HCT116 (cell line): ENCODE data around the gene ZNF333. TPM values are rescaled to one million over a fixed set of nuclear protein-coding genes. Genes with fewer than 3 reads are reported as not detected.

Experiments used
- ATAC-seq: fragments of 200-7000 bp; cut with Tn5 transposase; 2 replicates; pipeline ENCODE4 v1.9.1; 2020; ENCODE audit warnings: mild to moderate bottlenecking, moderate library complexity
- BruUV-seq: library from RNA; stranded (reverse); fragments of 400-500 nt; replicated peaks from 2 replicates; lab custom pipeline; 2021; lab: Mats Ljungman, UMichigan
- CTCF ChIA-PET: fragments of 300-600 bp; sonication (Branson Sonifier 250); formaldehyde crosslinking; loops from one replicate; lab custom pipeline; 2021; ENCODE audit warnings: antibody characterized with exemption; lab: Charles Lee
- POLR2A ChIA-PET: fragments of 300-600, 350-600 bp; sonication (Branson Sonifier 250); formaldehyde crosslinking; loops from one replicate; lab custom pipeline; 2021; ENCODE audit warnings: antibody characterized with exemption; lab: Charles Lee
- RAD21 ChIA-PET, 2 experiments: fragments of 300-600 bp; sonication (Branson Sonifier 250); formaldehyde crosslinking; loops; one replicate each; lab custom pipeline; 2023; ENCODE audit warnings: low total read pairs in 2 of 2; ENCODE audit not compliant: uncharacterized antibody in 2 of 2, unreplicated experiment in 2 of 2, low non-redundant PET in 1 of 2; lab: Charles Lee
- DNase-seq: peaks from one replicate; pipeline ENCODE4 v3.0.0-alpha.2; 2010; ENCODE audit warnings: low read depth, low spot score
- H2AFZ ChIP-seq: fragments of 200-600 bp; shearing (Covaris generic), sonication (generic); 2 replicates; pipeline ENCODE4 v1.6.1; 2017; ENCODE audit warnings: low read depth, mixed run types, mixed read lengths, antibody characterized with exemption, low read length; ENCODE audit not compliant: poor library complexity, severe bottlenecking
- H3K27ac ChIP-seq: 2 replicates; pipeline ENCODE4 v1.5.1; 2012; ENCODE audit warnings: low read depth, low read length
- H3K27me3 ChIP-seq: fragments of 200-600 bp; sonication (generic); 2 replicates; pipeline ENCODE4 v1.6.1; 2016; ENCODE audit warnings: mixed run types, low read length, mixed read lengths; ENCODE audit not compliant: insufficient read depth
- H3K36me3 ChIP-seq, 2 experiments: fragments of 200-500 bp in 1 of 2; fragments of 200-600 bp in 1 of 2; sonication (Bioruptor generic) in 1 of 2; sonication (generic) in 1 of 2; 2 replicates each; pipeline versions ENCODE4 v1.5.1 to v1.6.1; 2014 to 2016; ENCODE audit warnings: low read length in 2 of 2, inconsistent platforms in 1 of 2, mixed read lengths in 1 of 2, mixed run types in 1 of 2; ENCODE audit not compliant: insufficient read depth in 2 of 2, control insufficient read depth in 1 of 2
- H3K4me1 ChIP-seq, 2 experiments: fragments of 200-600 bp in 1 of 2; sonication (generic) in 1 of 2; 2 replicates each; pipeline versions ENCODE4 v1.5.1 to v1.6.1; 2012 to 2017; ENCODE audit warnings: low read length in 2 of 2, inconsistent platforms in 1 of 2, mild to moderate bottlenecking in 1 of 2, mixed read lengths in 1 of 2, mixed run types in 1 of 2, moderate library complexity in 1 of 2; ENCODE audit not compliant: insufficient read depth in 2 of 2, control insufficient read depth in 1 of 2
- H3K4me2 ChIP-seq: fragments of 200-600 bp; sonication (generic); 2 replicates; pipeline ENCODE4 v1.6.1; 2017; ENCODE audit warnings: mixed run types, low read length, mixed read lengths
- H3K4me3 ChIP-seq, 2 experiments: fragments of 200-600 bp in 1 of 2; sonication (generic) in 1 of 2; replicated peaks in 1 of 2; 2 replicates each; pipeline ENCODE4 v1.5.1; 2011 to 2016; ENCODE audit warnings: low read length in 2 of 2, control low read depth in 1 of 2, low read depth in 1 of 2, mild to moderate bottlenecking in 1 of 2, mixed read lengths in 1 of 2, mixed run types in 1 of 2
- H3K79me2 ChIP-seq: fragments of 200-600 bp; sonication (generic); 2 replicates; pipeline ENCODE4 v1.6.1; 2017; ENCODE audit warnings: mild to moderate bottlenecking, mixed run types, low read length, moderate library complexity, mixed read lengths; ENCODE audit not compliant: insufficient read depth
- H3K9ac ChIP-seq: fragments of 200-600 bp; sonication (generic); 2 replicates; pipeline ENCODE4 v1.6.1; 2016; ENCODE audit warnings: low read length, mixed read lengths
- H3K9me2 ChIP-seq: fragments of 200-600 bp; sonication (generic), shearing (Covaris generic); 2 replicates; pipeline ENCODE4 v1.6.1; 2017; ENCODE audit warnings: mixed run types, mild to moderate bottlenecking, moderate library complexity; ENCODE audit not compliant: insufficient read depth
- H3K9me3 ChIP-seq, 2 experiments: fragments of 200-500 bp in 1 of 2; fragments of 200-600 bp in 1 of 2; sonication (Bioruptor generic) in 1 of 2; sonication (generic) in 1 of 2; 2 replicates each; pipeline ENCODE4 v1.6.1; 2014 to 2017; ENCODE audit warnings: low read length in 2 of 2, mixed read lengths in 2 of 2, inconsistent platforms in 1 of 2, low read depth in 1 of 2, mild to moderate bottlenecking in 1 of 2, mixed run types in 1 of 2, moderate library complexity in 1 of 2; ENCODE audit not compliant: control insufficient read depth in 1 of 2, insufficient read depth in 1 of 2
- H4K20me1 ChIP-seq: fragments of 200-600 bp; sonication (generic), shearing (Covaris generic); 2 replicates; pipeline ENCODE4 v1.6.1; 2017; ENCODE audit warnings: mixed run types, mild to moderate bottlenecking, moderate library complexity; ENCODE audit not compliant: insufficient read depth
- CEBPB ChIP-seq: IDR thresholded peaks from 2 replicates; pipeline ENCODE4 v1.6.1; 2012; ENCODE audit warnings: low read depth
- ELF1 ChIP-seq: IDR thresholded peaks from 2 replicates; pipeline ENCODE4 v1.6.1; 2012; ENCODE audit warnings: low read depth, borderline replicate concordance
- TCF7L2 ChIP-seq: IDR thresholded peaks from 2 replicates; pipeline ENCODE4 v1.7.0; 2011; ENCODE audit warnings: borderline replicate concordance, inconsistent platforms; ENCODE audit not compliant: insufficient read depth, insufficient read length; ENCODE audit errors: extremely low read depth
- ZNF274 ChIP-seq: fragments of 200-500 bp; sonication (Bioruptor generic); IDR thresholded peaks from 2 replicates; pipeline ENCODE4 v1.6.1; 2014; ENCODE audit warnings: mild to moderate bottlenecking, low read depth, low read length, inconsistent platforms
- intact Hi-C: fragments of 100-400 bp; cut with micrococcal nuclease; formaldehyde crosslinking; loops from 2 replicates; pipeline ENCODE4 v1.10.0; 2022
- total RNA-seq: library from RNA; stranded (reverse); gene quantifications from one replicate; pipeline ENCODE4 v1.2.1, GENCODE V29; 2021; ENCODE audit not compliant: unreplicated experiment
- TF ChIP-seq, protein P1 (sequence below), 3 experiments: fragments of 200-600 bp in 1 of 3; sonication (generic) in 1 of 3; IDR thresholded peaks in 2 of 3; conservative IDR thresholded peaks in 1 of 3; 2 replicates each; pipeline ENCODE4 v1.5.1; 2012 to 2017; ENCODE audit warnings: low read depth in 2 of 3, low read length in 2 of 3, antibody characterized with exemption in 1 of 3, borderline replicate concordance in 1 of 3, control low read depth in 1 of 3, mild to moderate bottlenecking in 1 of 3, mixed read lengths in 1 of 3, mixed run types in 1 of 3, moderate library complexity in 1 of 3; ENCODE audit not compliant: insufficient read depth in 1 of 3

The ZNF333 gene
- total RNA-seq, 1 experiment from 2014 or later, result 9.2 TPM

DNA sequence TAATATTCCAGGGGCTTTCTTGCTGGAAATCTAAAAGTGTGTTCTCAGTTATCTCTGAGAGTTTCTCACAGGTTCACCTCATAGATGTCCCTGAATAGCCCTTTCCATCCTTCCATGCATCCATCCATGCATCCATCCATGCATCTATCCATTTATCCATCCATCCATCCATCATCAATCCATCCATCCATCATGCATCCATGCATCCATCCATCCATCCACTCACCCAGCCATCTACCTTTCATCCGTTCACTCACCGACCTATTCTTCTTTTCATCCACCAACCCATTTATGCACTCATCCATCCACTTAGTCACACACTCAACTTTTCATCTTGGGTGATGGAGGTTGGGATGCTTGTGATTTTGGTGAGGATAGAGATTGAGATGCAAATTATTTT is 7.8 kb upstream of the ZNF333 start:
- no peak for ATAC-seq
- CTCF ChIA-PET, result no interaction called here
- no peak overlapping the region for H3K4me2 ChIP-seq
- H3K36me3 ChIP-seq, result no peaks in the 10 kb centered on the region
- no peaks in the 10 kb centered on the region for H3K9me3 ChIP-seq
- H3K4me3 ChIP-seq, result no peak overlapping the region
- TF ChIP-seq ELF1 (no peak), TCF7L2 (no peak)
- TF ChIP-seq, all 23 proteins: peak for 0
- no peaks in the 10 kb centered on the region for H4K20me1 ChIP-seq
- no peak for DNase-seq
- no TSS peak for BruUV-seq
- H2AFZ ChIP-seq, result no peak overlapping the region
- ChIA-PET RAD21 (no interaction called here), POLR2A (no interaction called here)
- H3K4me1 ChIP-seq, result no peaks in the 10 kb centered on the region
- H3K9ac ChIP-seq, result no peak overlapping the region
- intact Hi-C loops, result no loop called here
- no peaks in the 10 kb centered on the region for H3K9me2 ChIP-seq
- no peaks in the 10 kb centered on the region for H3K79me2 ChIP-seq
- no peak overlapping the region for H3K27ac ChIP-seq
- no peaks in the 10 kb centered on the region for H3K27me3 ChIP-seq

GRCh38 chr19:14683439-14683838 is 6.4 kb upstream of the ZNF333 start:
- Histone ChIP-seq H3K9me3 (no peaks in the 10 kb centered on the region), H3K79me2 (no peaks in the 10 kb centered on the region), H3K4me1 (no peaks in the 10 kb centered on the region), H4K20me1 (no peaks in the 10 kb centered on the region), H3K9me2 (no peaks in the 10 kb centered on the region), H3K9ac (no peak overlapping the region), H2AFZ (no peak overlapping the region), H3K36me3 (no peaks in the 10 kb centered on the region), H3K4me2 (no peak overlapping the region), H3K27ac (no peak overlapping the region), H3K27me3 (no peaks in the 10 kb centered on the region), H3K4me3 (no peak overlapping the region)
- ATAC-seq (no peak), DNase-seq (no peak)
- ChIA-PET POLR2A (interaction anchor here (1.1 kb wide), 1 partner anchor 10 kb away, joined by 3 read pairs; no protein-coding TSS in a partner anchor), RAD21 (no interaction called here), CTCF (no interaction called here)
- BruUV-seq, result no TSS peak
- intact Hi-C loops, result no loop called here
- no peak for TF ChIP-seq CEBPB
- TF ChIP-seq ZNF274, result no peak
- TF ChIP-seq, protein P1, sequence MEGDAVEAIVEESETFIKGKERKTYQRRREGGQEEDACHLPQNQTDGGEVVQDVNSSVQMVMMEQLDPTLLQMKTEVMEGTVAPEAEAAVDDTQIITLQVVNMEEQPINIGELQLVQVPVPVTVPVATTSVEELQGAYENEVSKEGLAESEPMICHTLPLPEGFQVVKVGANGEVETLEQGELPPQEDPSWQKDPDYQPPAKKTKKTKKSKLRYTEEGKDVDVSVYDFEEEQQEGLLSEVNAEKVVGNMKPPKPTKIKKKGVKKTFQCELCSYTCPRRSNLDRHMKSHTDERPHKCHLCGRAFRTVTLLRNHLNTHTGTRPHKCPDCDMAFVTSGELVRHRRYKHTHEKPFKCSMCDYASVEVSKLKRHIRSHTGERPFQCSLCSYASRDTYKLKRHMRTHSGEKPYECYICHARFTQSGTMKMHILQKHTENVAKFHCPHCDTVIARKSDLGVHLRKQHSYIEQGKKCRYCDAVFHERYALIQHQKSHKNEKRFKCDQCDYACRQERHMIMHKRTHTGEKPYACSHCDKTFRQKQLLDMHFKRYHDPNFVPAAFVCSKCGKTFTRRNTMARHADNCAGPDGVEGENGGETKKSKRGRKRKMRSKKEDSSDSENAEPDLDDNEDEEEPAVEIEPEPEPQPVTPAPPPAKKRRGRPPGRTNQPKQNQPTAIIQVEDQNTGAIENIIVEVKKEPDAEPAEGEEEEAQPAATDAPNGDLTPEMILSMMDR (IDR thresholded peaks at IDR 0.05 in 2 of 3, conservative IDR thresholded peaks at IDR 0.05 in 1 of 3; ENCODE audit: borderline replicate concordance in 1 of 3, insufficient read depth in 1 of 3, low read depth in 2 of 3, low read length in 2 of 3), result no peak
